Measurements from ENCODE around the gene GNAZ.

- no peak for TF ChIP-seq CTCF (IDR thresholded peaks at IDR 0.05; ENCODE audit: poor library complexity, severe bottlenecking)
- TF ChIP-seq MXI1 (conservative IDR thresholded peaks at IDR 0.05; ENCODE audit: poor library complexity, severe bottlenecking): no peak
- TF ChIP-seq POLR2AphosphoS5 (IDR thresholded peaks at IDR 0.05): no peak
- no peak for TF ChIP-seq EP300 (conservative IDR thresholded peaks at IDR 0.05; ENCODE audit: poor library complexity, severe bottlenecking)
Measured at GRCh38 chr22:23129149-23129548, 58.8 kb downstream of the GNAZ start.
